T-cell (primary cell): Measurements from ENCODE around the gene BRPF3. TPM values are rescaled to one million over a fixed set of nuclear protein-coding genes. Genes with fewer than 3 reads are reported as not detected.

Experiments used
- ATAC-seq, 4 experiments: fragments of 200-7000 bp in 3 of 4; fragments of 150-1000 bp in 1 of 4; cut with Tn5 transposase; replicated peaks in 1 of 4; 1 replicate in 3 of 4; 2 replicates in 1 of 4; pipeline ENCODE4 v1.10.0; 2021; ENCODE audit warnings: moderate library complexity in 3 of 4, mild to moderate bottlenecking in 2 of 4, moderate number of reproducible peaks in 1 of 4
- CTCF ChIA-PET, 2 donors: fragments of 300-600 bp; sonication (Branson Sonifier 250); formaldehyde crosslinking; loops; one replicate each; lab custom pipeline; 2022; ENCODE audit warnings: antibody characterized with exemption in 2 of 2; lab: Charles Lee
- POLR2A ChIA-PET, 2 donors: fragments of 300-600 bp; sonication (Branson Sonifier 250); formaldehyde crosslinking; loops; one replicate each; lab custom pipeline; 2022; ENCODE audit warnings: antibody characterized with exemption in 2 of 2; lab: Charles Lee
- DNase-seq, 35 experiments: peaks; one replicate each; pipeline versions ENCODE4 v3.0.0 to v3.0.0-alpha.2; 2013 to 2023
- H3K27ac ChIP-seq: one replicate; pipeline ENCODE4 v1.5.1; 2013; ENCODE audit warnings: low read length
- H3K27me3 ChIP-seq, 2 experiments: replicated peaks in 1 of 2; 1 replicate in 1 of 2; 2 replicates in 1 of 2; pipeline versions ENCODE4 v1.6.1 to v1.7.0; 2013; ENCODE audit warnings: low read length in 1 of 2, mixed read lengths in 1 of 2; ENCODE audit not compliant: control insufficient read depth in 2 of 2, insufficient read depth in 2 of 2; ENCODE audit errors: extremely low read depth in 1 of 2
- H3K36me3 ChIP-seq, 2 donors: 1 replicate in 1 of 2; 2 replicates in 1 of 2; pipeline versions ENCODE4 v1.6.1 to v1.7.0; 2013; ENCODE audit warnings: low read length in 1 of 2; ENCODE audit not compliant: control insufficient read depth in 2 of 2, insufficient read depth in 1 of 2; ENCODE audit errors: extremely low read depth in 1 of 2
- H3K4me1 ChIP-seq, 2 experiments: 1 replicate in 1 of 2; 2 replicates in 1 of 2; pipeline versions ENCODE4 v1.6.1 to v1.7.0; 2013; ENCODE audit warnings: low read length in 2 of 2, mixed read lengths in 1 of 2; ENCODE audit not compliant: insufficient read depth in 2 of 2, control insufficient read depth in 1 of 2; ENCODE audit errors: extremely low read depth in 1 of 2
- H3K4me3 ChIP-seq, 2 donors: 1 replicate in 1 of 2; 2 replicates in 1 of 2; pipeline versions ENCODE4 v1.5.1 to v1.7.0; 2013; ENCODE audit warnings: mild to moderate bottlenecking in 2 of 2, low read length in 1 of 2, moderate library complexity in 1 of 2; ENCODE audit not compliant: control insufficient read depth in 1 of 2; ENCODE audit errors: extremely low read depth in 1 of 2
- H3K9me3 ChIP-seq: 2 replicates; pipeline ENCODE4 v1.7.0; 2013
- H3K27ac Mint-ChIP-seq, 2 donors: one replicate each; pipeline ENCODE4 v1.8.0; 2020 to 2021; ENCODE audit warnings: mild to moderate bottlenecking in 2 of 2, mixed read lengths in 2 of 2
- H3K27me3 Mint-ChIP-seq, 2 donors: one replicate each; pipeline ENCODE4 v1.8.0; 2021 to 2022; ENCODE audit warnings: mixed read lengths in 2 of 2
- H3K36me3 Mint-ChIP-seq: one replicate; pipeline ENCODE4 v1.8.0; 2021; ENCODE audit warnings: mixed read lengths
- H3K4me1 Mint-ChIP-seq, 3 donors: one replicate each; pipeline ENCODE4 v1.8.0; 2020 to 2022; ENCODE audit warnings: mixed read lengths in 3 of 3, mild to moderate bottlenecking in 1 of 3
- H3K4me3 Mint-ChIP-seq, 3 donors: one replicate each; pipeline ENCODE4 v1.8.0; 2020 to 2022; ENCODE audit warnings: mild to moderate bottlenecking in 3 of 3, mixed read lengths in 3 of 3, moderate library complexity in 3 of 3
- H3K9me3 Mint-ChIP-seq, 3 donors: one replicate each; pipeline ENCODE4 v1.8.0; 2020 to 2022; ENCODE audit warnings: mixed read lengths in 3 of 3
- WGBS: methylation state at CpG from one replicate; pipeline ENCODE4 v1.1.5; 2013; ENCODE audit warnings: missing lambda C conversion rate; ENCODE audit not compliant: insufficient coverage; 5-methylcytosine and 5-hydroxymethylcytosine counted together
- total RNA-seq, 35 experiments: library from RNA in 6 of 35; stranded (reverse) in 6 of 35; fragments of 120-200 nt in 1 of 35; gene quantifications; one replicate each; pipeline versions ENCODE4 v1.2.1 to v1.2.4 and lab custom pipeline; 2013 to 2026

Gene BRPF3
- total RNA-seq, 5 donors from 2014 or later (not counting 1 experiment from before 2014, with no cell fraction given): 33.9 to 38.5 (median 35.7) TPM

- CTCF ChIA-PET: no interaction called here
Measured at GRCh38 chr6:36248980-36249379, 52.4 kb downstream of the BRPF3 start.

GRCh38 chr6:36249536-36249935 is 53.0 kb downstream of the BRPF3 start:
- Mint-ChIP-seq H3K4me1 (peaks cover 0 to 9% (median 6%) of the 10 kb centered on the region in 3 donors), H3K36me3 (no peaks in the 10 kb centered on the region), H3K4me3 (no peak overlapping the region), H3K9me3 (no peaks in the 10 kb centered on the region), H3K27ac (no peak overlapping the region), H3K27me3 (no peaks in the 10 kb centered on the region)
- no peaks in the 10 kb centered on the region for H3K9me3 ChIP-seq
- DNase-seq: no peak
- ATAC-seq: no peak
- POLR2A ChIA-PET: no interaction called here
- H3K4me1 ChIP-seq: peaks cover 0 to 4% of the 10 kb centered on the region in 2 experiments
- H3K27me3 ChIP-seq: no peaks in the 10 kb centered on the region
- no peaks in the 10 kb centered on the region for H3K36me3 ChIP-seq
- CTCF ChIA-PET: no interaction called here
- WGBS: 81% methylated on average over 2 of the region's 5 CpGs
- no peak overlapping the region for H3K27ac ChIP-seq
- H3K4me3 ChIP-seq: no peak overlapping the region

More at GRCh38 chr6:36248980-36249379, 52.4 kb downstream of the BRPF3 start:
- no peaks in the 10 kb centered on the region for H3K36me3 Mint-ChIP-seq
- H3K9me3 Mint-ChIP-seq: no peaks in the 10 kb centered on the region
- no peaks in the 10 kb centered on the region for H3K36me3 ChIP-seq
- POLR2A ChIA-PET: interaction anchor here in 1 of 2 donors (0.5 kb wide), 1 partner anchor 1671 kb away, joined by 5 read pairs; no protein-coding TSS in a partner anchor
- no peaks in the 10 kb centered on the region for H3K9me3 ChIP-seq
- no peak for ATAC-seq
- H3K27me3 Mint-ChIP-seq: no peaks in the 10 kb centered on the region
- H3K27me3 ChIP-seq: no peaks in the 10 kb centered on the region
- H3K27ac Mint-ChIP-seq: no peak overlapping the region
- H3K27ac ChIP-seq: no peak overlapping the region
- WGBS: no CpG with 5 or more reads among the region's 1 CpG
- no peak for DNase-seq
- peaks cover 0 to 4% of the 10 kb centered on the region in 2 experiments for H3K4me1 ChIP-seq
- no peak overlapping the region for H3K4me3 ChIP-seq
- H3K4me3 Mint-ChIP-seq: no peak overlapping the region
- H3K4me1 Mint-ChIP-seq: peaks cover 0 to 9% (median 6%) of the 10 kb centered on the region in 3 donors

GRCh38 chr6:36252005-36252404 is 55.5 kb downstream of the BRPF3 start:
- CTCF ChIA-PET: no interaction called here
- ATAC-seq: no peak
- H3K36me3 ChIP-seq: no peaks in the 10 kb centered on the region
- Mint-ChIP-seq H3K27ac (no peak overlapping the region), H3K4me1 (no peaks in the 10 kb centered on the region), H3K4me3 (no peak overlapping the region), H3K9me3 (peaks cover 0 to 5% (median 1%) of the 10 kb centered on the region in 3 donors), H3K27me3 (no peaks in the 10 kb centered on the region), H3K36me3 (no peaks in the 10 kb centered on the region)
- POLR2A ChIA-PET: no interaction called here
- no peak overlapping the region for H3K27ac ChIP-seq
- H3K4me3 ChIP-seq: no peak overlapping the region
- no peak for DNase-seq
- no peaks in the 10 kb centered on the region for H3K9me3 ChIP-seq
- H3K27me3 ChIP-seq: no peaks in the 10 kb centered on the region
- H3K4me1 ChIP-seq: no peaks in the 10 kb centered on the region
- 100% methylated on average over 1 of the region's 2 CpGs for WGBS

GRCh38 chr6:36263390-36264000 is 67.0 kb downstream of the BRPF3 start:
- no peaks in the 10 kb centered on the region for H3K9me3 ChIP-seq
- Mint-ChIP-seq H3K9me3 (peaks cover 0 to 9% (median 6%) of the 10 kb centered on the region in 3 donors), H3K27ac (no peak overlapping the region), H3K27me3 (peaks cover 1 to 11% of the 10 kb centered on the region in 2 donors), H3K4me1 (no peaks in the 10 kb centered on the region), H3K4me3 (no peak overlapping the region), H3K36me3 (peaks cover 6% of the 10 kb centered on the region)
- H3K36me3 ChIP-seq: no peaks in the 10 kb centered on the region
- ChIA-PET CTCF (no interaction called here), POLR2A (no interaction called here)
- no peak for DNase-seq
- WGBS: 67% methylated on average over 5 of the region's 9 CpGs
- no peaks in the 10 kb centered on the region for H3K4me1 ChIP-seq
- H3K4me3 ChIP-seq: no peak overlapping the region
- peaks cover 0 to 7% of the 10 kb centered on the region in 2 experiments for H3K27me3 ChIP-seq
- no peak for ATAC-seq
- no peak overlapping the region for H3K27ac ChIP-seq

- peaks cover 0 to 16% of the 10 kb centered on the region in 2 experiments for H3K27me3 ChIP-seq
- no peaks in the 10 kb centered on the region for H3K36me3 ChIP-seq
- ChIA-PET POLR2A (no interaction called here), CTCF (no interaction called here)
- ATAC-seq (no peak), DNase-seq (no peak)
- H3K27me3 Mint-ChIP-seq: peaks cover 11 to 12% of the 10 kb centered on the region in 2 donors
- H3K27ac ChIP-seq: no peak overlapping the region
- no peak overlapping the region for H3K4me3 Mint-ChIP-seq
- H3K27ac Mint-ChIP-seq: no peak overlapping the region
- H3K36me3 Mint-ChIP-seq: peaks cover 6% of the 10 kb centered on the region
- no peak overlapping the region for H3K4me3 ChIP-seq
- peaks cover 0 to 9% (median 6%) of the 10 kb centered on the region in 3 donors for H3K9me3 Mint-ChIP-seq
- no peaks in the 10 kb centered on the region for H3K9me3 ChIP-seq
- no peaks in the 10 kb centered on the region for H3K4me1 Mint-ChIP-seq
- no CpG with 5 or more reads among the region's 1 CpG for WGBS
- H3K4me1 ChIP-seq: no peaks in the 10 kb centered on the region
Measured at GRCh38 chr6:36265744-36266143, 69.2 kb downstream of the BRPF3 start.

- Histone ChIP-seq H3K27ac (no peak overlapping the region), H3K4me1 (no peaks in the 10 kb centered on the region), H3K9me3 (no peaks in the 10 kb centered on the region), H3K4me3 (no peak overlapping the region), H3K36me3 (no peaks in the 10 kb centered on the region), H3K27me3 (peaks cover 0 to 23% of the 10 kb centered on the region in 2 experiments)
- H3K9me3 Mint-ChIP-seq: peaks cover 0 to 9% (median 6%) of the 10 kb centered on the region in 3 donors
- POLR2A ChIA-PET: no interaction called here
- CTCF ChIA-PET: no interaction called here
- H3K36me3 Mint-ChIP-seq: peaks cover 6% of the 10 kb centered on the region
- WGBS: 87% methylated on average over 13 of the region's 13 CpGs
- no peaks in the 10 kb centered on the region for H3K4me1 Mint-ChIP-seq
- no peak overlapping the region for H3K4me3 Mint-ChIP-seq
- DNase-seq (no peak), ATAC-seq (no peak)
- H3K27me3 Mint-ChIP-seq: peaks cover 12 to 22% of the 10 kb centered on the region in 2 donors
- H3K27ac Mint-ChIP-seq: no peak overlapping the region
Measured at GRCh38 chr6:36266913-36267644, 70.5 kb downstream of the BRPF3 start.
